Suppressor macrophage treated with lipopolysaccharide for 1 hour (primary cell): ENCODE measurements around the gene ABCA7.

ENCODE experiments used
- DNase-seq, 3 donors: peaks; one replicate each; pipeline ENCODE4 v3.0.0-alpha.2; 2020 to 2022

ABCA7 gene

GRCh38 chr19:1061987-1062386, 22.1 kb downstream of the ABCA7 start:
- DNase-seq = no peak

GRCh38 chr19:1062387-1063029, 22.6 kb downstream of the ABCA7 start:
- no peak for DNase-seq

- DNase-seq = peak; percentile 63 to 74 (median 74)
Measured at GRCh38 chr19:1063030-1063908, 23.4 kb downstream of the ABCA7 start.

GRCh38 chr19:1063909-1064660, 24.2 kb downstream of the ABCA7 start:
- no peak for DNase-seq

- DNase-seq = peak; percentile 84 to 92 (median 88)
Measured at GRCh38 chr19:1064661-1065605, 25.0 kb downstream of the ABCA7 start.

GRCh38 chr19:1065606-1066109, 25.8 kb downstream of the ABCA7 start:
- DNase-seq = no peak

- DNase-seq = no peak
Measured at GRCh38 chr19:1066251-1066747, 26.4 kb downstream of the ABCA7 start.

- DNase-seq = peak; percentile 84 to 89 (median 87)
Measured at GRCh38 chr19:1066748-1067340, 26.9 kb downstream of the ABCA7 start, which contains the start of gene ARHGAP45. ARHGAP45 (plus strand) TSS chr19:1067167; CDS start chr19:1067406, 239 bp downstream.

- DNase-seq = peak; percentile 64 to 77 (median 64)
Measured at GRCh38 chr19:1067341-1067957, 27.5 kb downstream of the ABCA7 start.

- peak; percentile 57 to 75 (median 64) for DNase-seq
Measured at GRCh38 chr19:1068009-1069001, 28.4 kb downstream of the ABCA7 start.

- DNase-seq = peak; percentile 91 to 93 (median 93)
Measured at GRCh38 chr19:1069009-1069779, 29.3 kb downstream of the ABCA7 start.

GRCh38 chr19:1070576-1070930, 30.6 kb downstream of the ABCA7 start:
- no peak for DNase-seq

GRCh38 chr19:1070931-1071791, 31.3 kb downstream of the ABCA7 start:
- no peak for DNase-seq

GRCh38 chr19:1072371-1073015, 32.6 kb downstream of the ABCA7 start:
- DNase-seq = no peak

GRCh38 chr19:1073063-1073955, 33.4 kb downstream of the ABCA7 start:
- no peak for DNase-seq

GRCh38 chr19:1073956-1074517, 34.1 kb downstream of the ABCA7 start:
- no peak for DNase-seq
